ENCODE measurements around the gene ZFAND3. TPM values are rescaled to one million over a fixed set of nuclear protein-coding genes. Genes with fewer than 3 reads are reported as not detected.

The ZFAND3 gene
- total and polyA plus RNA-seq, 2 donors (not counting 3 experiments of a cell fraction or from before 2014, with no cell fraction given), result 15.4 to 54.2 TPM

GRCh38 chr6:38115626-38116008 lies 296.1 kb downstream of the ZFAND3 start:
- Histone ChIP-seq H3K9ac (replicated peaks; ENCODE audit: extremely low read depth, insufficient read depth, low read length) (no peak overlapping the region), H3K27me3 (ENCODE audit: control insufficient read depth in 2 of 2, insufficient read depth in 2 of 2, low read length in 2 of 2) (no peaks in the 10 kb centered on the region), H3K4me1 (ENCODE audit: control insufficient read depth, extremely low read depth, insufficient read depth, low read length) (peaks cover 16% of the 10 kb centered on the region), H3K79me2 (ENCODE audit: control insufficient read depth, insufficient read depth, low read length) (peaks cover 3% of the 10 kb centered on the region), H3K9me3 (replicated peaks; ENCODE audit: control insufficient read depth, insufficient read depth, low read length) (no peaks in the 10 kb centered on the region), H3K9me1 (replicated peaks; ENCODE audit: control insufficient read depth, extremely low read depth, insufficient read depth, low read length) (no peaks in the 10 kb centered on the region), H2AFZ (ENCODE audit: low read depth, low read length) (no peak overlapping the region), H3K27ac (ENCODE audit: insufficient read depth, low read depth, low read length) (no peak overlapping the region), H4K20me1 (replicated peaks; ENCODE audit: control insufficient read depth, extremely low read depth, insufficient read depth, low read length) (no peaks in the 10 kb centered on the region), H3K4me3 (replicated peaks in 1 of 3; ENCODE audit: insufficient read depth in 1 of 3, low read depth in 1 of 3, low read length in 3 of 3) (no peak overlapping the region), H3K4me2 (ENCODE audit: insufficient read depth, low read length) (no peak overlapping the region), H3K36me3 (ENCODE audit: control insufficient read depth in 2 of 2, extremely low read depth in 1 of 2, insufficient read depth in 2 of 2, low read length in 2 of 2) (peaks cover 0 to 3% of the 10 kb centered on the region in 2 experiments)
- no TSS peak for BruUV-seq (replicated peaks)
- dilution Hi-C loops (cut with MboI; ENCODE audit: extremely low pct_ligation_motif_present, low sequenced_read_pairs) (no loop called here), intact Hi-C loops (cut with micrococcal nuclease) (no loop called here)
- TF ChIP-seq EZH2 (IDR thresholded peaks at IDR 0.05; ENCODE audit: borderline replicate concordance, low read depth, low read length, severe bottlenecking), result no peak
- TF ChIP-seq, protein P1, sequence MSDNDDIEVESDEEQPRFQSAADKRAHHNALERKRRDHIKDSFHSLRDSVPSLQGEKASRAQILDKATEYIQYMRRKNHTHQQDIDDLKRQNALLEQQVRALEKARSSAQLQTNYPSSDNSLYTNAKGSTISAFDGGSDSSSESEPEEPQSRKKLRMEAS (IDR thresholded peaks at IDR 0.05; ENCODE audit: insufficient read depth, insufficient read length), result no peak
- no peak for TF ChIP-seq POLR2AphosphoS5 (IDR thresholded peaks at IDR 0.05; ENCODE audit: insufficient read depth, low read depth, low read length)
- no peak for TF ChIP-seq MYC (IDR thresholded peaks at IDR 0.05; ENCODE audit: low read depth, low read length)
- TF ChIP-seq POLR2A (IDR thresholded peaks at IDR 0.05; ENCODE audit: low read depth, low read length), result no peak
- TF ChIP-seq CTCF (IDR thresholded peaks at IDR 0.05; ENCODE audit: extremely low read depth in 1 of 2, insufficient read depth in 1 of 2, low read depth in 1 of 2, low read length in 2 of 2), result no peak
- TF ChIP-seq GATA2 (IDR thresholded peaks at IDR 0.05; ENCODE audit: insufficient read depth, insufficient read length, low read depth, low read length), result no peak
- no peak for TF ChIP-seq FOS (IDR thresholded peaks at IDR 0.05; ENCODE audit: borderline replicate concordance, insufficient read depth, low read length)
- no peak for TF ChIP-seq JUN (IDR thresholded peaks at IDR 0.05; ENCODE audit: borderline replicate concordance, insufficient read depth, insufficient read length, low read depth)
- ChIA-PET POLR2A (no interaction called here), CTCF (interaction anchor here (1.4 kb wide), 1 partner anchor 82 kb away, joined by 4 read pairs; no protein-coding TSS in a partner anchor)
- DNase-seq (ENCODE audit: low read depth, low spot score), result no peak
- FAIRE-seq, result no peak
